Measurements from ENCODE around the gene PODN.
A peak's percentile ranks its signal among the peaks of the same experiment; 100 is the strongest.

PODN gene

DNA sequence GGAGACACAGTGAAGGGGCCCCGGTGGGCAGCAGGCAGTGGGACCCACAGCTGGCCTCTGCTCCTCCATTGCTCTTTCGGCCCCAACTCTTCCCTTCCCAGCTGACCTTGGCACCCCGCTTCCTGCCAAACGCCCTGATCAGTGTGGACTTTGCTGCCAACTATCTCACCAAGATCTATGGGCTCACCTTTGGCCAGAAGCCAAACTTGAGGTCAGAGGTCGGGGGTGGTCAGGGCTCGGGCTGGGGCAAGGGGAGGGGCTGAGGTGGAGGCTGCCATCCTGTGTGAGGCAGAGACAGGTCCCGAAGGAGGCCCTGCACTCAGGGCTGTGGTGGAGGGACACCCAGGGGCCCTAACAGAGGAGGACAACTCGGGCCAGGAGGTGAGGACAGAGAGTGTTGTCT, 13.7 kb downstream of the PODN start:
- DNase-seq: no peak

DNA sequence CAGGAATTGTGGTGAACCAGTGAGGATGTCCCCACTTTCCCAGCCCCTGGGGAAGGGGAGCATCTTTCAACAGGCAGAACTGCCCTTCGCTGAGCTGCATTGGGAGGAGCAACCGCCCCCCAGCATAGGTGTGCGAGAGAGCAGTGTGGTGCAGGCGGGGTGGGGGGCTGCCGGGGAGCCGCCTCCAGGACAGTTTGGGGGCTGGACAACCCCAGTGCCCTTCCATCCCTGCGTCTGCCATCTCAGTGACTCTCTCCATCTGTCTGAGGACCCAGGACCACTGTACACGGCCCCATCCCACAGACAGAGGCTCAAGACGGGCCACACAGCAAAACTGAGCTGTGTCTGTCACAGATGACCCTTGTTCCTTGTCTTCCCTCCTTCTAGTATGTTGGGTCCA, 14.2 kb downstream of the PODN start:
- no peak for DNase-seq

DNA sequence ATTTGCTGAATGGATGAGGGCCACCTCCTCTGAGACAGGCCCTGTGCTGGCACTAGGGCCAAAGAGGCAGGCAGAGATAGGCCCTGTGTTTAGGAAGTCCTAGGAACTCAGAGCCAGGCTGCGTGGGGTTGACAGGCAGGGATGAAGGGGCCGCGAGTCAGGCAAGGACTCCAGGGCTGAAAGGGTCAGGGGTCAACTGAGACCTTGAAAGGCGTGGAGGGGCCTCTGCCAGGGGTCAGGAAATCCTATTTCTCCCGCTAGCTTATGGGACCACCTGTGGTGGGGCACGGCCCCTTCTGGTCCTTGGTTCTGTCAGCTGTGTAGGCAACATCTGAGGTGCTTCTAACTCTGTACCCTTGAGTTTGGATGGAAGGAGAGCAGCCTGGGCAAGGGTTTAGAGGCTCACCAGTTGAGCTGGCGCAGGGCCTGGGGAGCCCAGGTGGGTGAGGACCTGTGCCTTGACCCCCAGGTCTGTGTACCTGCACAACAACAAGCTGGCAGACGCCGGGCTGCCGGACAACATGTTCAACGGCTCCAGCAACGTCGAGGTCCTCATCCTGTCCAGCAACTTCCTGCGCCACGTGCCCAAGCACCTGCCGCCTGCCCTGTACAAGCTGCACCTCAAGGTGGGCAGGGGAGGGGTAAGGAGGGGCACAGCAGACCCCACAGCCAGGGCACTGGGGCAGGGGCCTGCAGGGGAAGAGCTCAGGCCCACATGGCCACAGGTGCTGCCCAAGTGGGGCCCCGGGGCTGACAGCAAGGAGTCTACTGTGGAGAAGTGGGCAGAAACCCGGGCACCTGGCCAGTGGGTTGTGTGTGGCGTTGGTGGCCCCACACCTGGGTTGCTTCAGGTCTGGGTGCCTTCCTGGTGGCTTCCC, 14.9 kb downstream of the PODN start:
- no peak for DNase-seq

DNA sequence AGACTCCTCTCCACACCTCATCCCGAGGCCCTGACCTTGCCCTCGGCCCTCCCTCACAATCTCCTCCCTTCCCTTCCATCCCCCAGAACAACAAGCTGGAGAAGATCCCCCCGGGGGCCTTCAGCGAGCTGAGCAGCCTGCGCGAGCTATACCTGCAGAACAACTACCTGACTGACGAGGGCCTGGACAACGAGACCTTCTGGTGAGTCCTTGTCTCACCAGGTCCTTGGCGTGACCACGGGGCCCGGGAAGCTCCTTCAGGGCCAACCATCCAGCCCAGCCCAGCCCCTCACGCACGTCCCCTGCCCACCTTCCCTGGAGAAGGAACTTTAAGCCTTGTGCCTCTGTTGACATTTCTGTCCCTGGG, 15.6 kb downstream of the PODN start:
- no peak for DNase-seq

DNA sequence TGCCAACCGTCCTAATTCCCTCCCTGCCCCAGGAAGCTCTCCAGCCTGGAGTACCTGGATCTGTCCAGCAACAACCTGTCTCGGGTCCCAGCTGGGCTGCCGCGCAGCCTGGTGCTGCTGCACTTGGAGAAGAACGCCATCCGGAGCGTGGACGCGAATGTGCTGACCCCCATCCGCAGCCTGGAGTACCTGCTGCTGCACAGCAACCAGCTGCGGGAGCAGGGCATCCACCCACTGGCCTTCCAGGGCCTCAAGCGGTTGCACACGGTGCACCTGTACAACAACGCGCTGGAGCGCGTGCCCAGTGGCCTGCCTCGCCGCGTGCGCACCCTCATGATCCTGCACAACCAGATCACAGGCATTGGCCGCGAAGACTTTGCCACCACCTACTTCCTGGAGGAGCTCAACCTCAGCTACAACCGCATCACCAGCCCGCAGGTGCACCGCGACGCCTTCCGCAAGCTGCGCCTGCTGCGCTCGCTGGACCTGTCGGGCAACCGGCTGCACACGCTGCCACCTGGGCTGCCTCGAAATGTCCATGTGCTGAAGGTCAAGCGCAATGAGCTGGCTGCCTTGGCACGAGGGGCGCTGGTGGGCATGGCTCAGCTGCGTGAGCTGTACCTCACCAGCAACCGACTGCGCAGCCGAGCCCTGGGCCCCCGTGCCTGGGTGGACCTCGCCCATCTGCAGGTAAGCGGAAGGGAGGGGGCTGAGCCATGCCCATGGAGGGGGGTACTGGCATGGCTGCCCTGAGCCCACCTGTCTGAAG, 16.5 kb downstream of the PODN start:
- no peak for DNase-seq

DNA sequence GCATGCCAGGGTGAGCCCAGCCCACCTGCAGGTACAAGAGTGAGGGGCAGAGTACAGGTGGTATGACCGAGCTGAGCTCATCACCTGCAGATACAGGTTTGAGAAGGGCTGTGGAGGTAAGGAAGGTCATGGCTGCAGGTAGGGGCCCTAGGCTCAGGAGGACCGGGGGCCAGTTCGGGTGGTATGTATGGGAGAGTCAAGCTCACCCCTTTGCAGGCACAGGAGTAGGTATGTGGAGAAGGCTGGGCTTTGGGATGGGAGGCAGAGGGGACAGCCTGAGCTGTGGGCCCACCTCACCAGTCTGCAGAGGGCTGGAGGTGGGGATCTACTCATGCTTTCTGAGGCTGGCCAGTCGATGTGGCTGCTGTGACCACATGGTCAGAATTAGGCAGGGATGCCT, 17.2 kb downstream of the PODN start:
- no peak for DNase-seq

DNA sequence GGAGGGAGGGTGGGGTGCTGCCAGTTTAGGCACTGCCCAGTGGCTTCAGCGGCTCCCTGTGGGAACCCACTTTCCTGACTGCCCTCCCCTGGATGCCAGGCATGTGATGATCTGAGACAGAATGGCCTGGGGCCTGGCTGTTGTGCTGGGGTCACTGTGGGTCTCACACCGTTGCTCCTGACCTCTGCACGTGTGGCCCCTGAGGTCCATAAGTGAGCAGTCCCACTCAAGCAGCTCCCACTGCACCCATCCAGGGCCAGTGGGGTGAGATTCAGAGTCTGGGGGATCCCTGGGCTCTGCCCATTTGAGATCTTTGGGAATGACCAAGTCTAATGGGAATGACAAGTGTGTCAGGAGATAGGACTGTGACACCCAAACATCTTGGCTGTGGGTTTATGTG, 18.0 kb downstream of the PODN start:
- DNase-seq: no peak

DNA sequence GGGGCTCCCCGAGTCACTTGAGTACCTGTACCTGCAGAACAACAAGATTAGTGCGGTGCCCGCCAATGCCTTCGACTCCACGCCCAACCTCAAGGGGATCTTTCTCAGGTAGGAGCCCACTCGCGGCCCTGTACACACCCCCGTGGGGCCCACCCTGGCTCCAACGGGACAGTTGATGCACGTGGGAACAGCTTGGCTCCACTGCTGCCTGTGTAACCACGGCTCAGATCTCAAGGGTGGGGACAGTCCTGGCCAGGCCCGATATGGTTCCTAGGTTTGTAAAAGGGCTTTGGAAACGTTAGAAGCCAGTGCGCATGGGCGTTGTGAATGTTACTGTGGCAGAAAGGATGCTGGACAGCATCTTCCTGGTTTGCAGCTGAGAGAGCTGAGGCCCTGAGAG, 18.8 kb downstream of the PODN start:
- DNase-seq: no peak

DNA sequence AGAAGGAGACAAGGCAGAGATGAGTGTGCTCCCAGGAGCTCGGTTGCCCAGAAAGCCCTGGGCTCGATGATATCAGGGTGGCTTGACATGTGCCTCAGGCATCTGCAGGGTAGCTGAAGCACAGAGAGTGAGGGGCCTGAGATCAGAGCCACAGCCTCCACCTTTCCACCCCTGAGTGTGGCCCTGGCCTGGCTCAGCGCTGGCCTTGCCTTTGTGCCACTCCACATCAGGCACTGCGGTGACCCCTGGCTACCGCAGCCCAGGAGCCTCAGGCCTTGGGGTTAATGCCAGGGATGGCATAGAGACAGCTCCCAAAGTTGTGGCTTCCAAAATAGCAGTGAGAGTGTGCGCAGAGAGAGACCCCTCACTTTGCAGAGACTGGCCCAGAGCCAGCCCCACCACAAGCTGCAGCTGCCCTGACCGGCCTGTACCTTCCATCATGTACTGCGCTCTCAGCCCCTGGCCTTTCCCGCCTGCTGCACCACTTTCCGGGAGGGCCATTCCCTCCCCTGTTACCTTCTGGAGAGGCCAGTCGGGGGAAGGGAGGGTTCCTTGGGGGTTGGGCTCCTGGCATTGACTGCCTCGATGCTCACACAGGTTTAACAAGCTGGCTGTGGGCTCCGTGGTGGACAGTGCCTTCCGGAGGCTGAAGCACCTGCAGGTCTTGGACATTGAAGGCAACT, 19.5 kb downstream of the PODN start:
- DNase-seq: no peak

DNA sequence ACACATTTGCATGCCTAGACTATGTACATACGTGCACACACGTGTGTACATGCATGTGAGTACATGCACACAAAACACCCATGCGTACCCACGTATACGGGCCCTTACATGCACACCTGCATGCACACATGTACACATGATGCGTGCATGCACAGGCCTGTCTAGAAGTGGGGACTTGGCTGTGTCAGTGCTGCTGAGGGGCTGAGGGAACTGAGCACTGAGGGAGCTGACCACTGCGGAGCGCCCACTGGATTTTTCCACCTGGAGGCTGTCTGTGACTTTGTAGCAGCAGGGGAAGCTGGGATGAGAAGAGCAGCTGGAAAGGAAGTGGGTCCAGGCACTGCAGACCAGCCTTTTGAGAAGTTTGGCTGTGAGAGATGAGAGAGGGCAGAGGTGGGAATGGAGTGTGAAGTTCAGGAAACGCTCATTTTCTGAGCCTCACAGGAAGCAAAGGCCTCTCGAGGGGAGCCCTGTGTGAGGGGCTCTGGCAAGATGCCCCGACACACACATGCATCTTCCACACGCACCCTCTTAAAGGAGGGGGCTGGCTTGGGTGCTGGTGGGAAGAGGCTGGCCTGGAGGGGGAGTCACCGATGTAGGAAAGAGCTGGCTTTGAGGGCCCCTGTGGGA, 20.9 kb downstream of the PODN start:
- no peak for DNase-seq

DNA sequence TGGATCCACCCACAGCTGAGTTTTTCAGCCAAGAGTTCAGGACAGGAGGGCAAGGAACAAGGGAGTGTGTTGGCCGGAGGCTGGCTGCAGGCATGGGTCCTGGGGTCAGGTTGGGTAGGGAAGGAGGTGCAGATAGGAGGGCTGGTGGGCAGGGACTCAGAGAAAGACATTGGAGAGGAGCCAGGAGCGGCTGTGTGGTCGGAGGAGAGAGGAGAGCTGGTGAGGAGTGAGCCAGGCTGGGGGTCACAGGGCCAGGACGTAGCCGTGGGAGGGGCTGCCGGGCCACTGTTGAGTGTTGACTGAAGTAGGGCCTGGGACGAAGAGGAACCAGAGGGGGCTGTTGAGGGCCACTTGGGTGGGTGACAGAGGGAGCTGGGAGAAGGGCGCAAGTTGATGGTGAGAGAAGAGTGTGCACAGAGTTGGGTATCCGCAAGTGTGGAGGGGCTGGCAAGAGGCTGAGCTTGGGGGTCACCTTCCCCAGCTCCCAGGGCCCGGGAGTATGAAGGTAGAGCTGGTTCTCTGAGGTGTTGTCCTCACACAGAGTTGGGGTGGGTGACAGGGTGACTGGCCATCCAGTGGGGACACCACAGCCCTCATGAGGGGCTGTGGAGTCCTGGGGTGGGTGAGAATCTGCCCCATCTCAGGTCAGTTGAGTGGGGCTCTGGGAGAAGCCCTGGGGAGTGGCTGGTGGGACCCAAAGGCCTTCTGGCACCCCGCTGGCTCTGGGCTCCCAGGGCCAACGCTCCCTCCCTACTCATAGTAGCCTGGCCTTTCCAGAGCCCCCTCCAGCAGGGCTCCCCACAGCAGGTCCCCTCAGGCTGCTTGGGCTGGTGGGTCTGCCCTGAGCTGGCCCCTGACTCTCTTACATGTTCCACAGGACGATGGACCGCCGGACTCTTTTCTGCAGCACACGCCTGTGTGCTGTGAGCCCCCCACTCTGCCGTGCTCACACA, 21.9 kb downstream of the PODN start:
- no peak for DNase-seq

DNA sequence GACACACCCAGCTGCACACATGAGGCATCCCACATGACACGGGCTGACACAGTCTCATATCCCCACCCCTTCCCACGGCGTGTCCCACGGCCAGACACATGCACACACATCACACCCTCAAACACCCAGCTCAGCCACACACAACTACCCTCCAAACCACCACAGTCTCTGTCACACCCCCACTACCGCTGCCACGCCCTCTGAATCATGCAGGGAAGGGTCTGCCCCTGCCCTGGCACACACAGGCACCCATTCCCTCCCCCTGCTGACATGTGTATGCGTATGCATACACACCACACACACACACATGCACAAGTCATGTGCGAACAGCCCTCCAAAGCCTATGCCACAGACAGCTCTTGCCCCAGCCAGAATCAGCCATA, 22.6 kb downstream of the PODN start:
- no peak for DNase-seq

DNA sequence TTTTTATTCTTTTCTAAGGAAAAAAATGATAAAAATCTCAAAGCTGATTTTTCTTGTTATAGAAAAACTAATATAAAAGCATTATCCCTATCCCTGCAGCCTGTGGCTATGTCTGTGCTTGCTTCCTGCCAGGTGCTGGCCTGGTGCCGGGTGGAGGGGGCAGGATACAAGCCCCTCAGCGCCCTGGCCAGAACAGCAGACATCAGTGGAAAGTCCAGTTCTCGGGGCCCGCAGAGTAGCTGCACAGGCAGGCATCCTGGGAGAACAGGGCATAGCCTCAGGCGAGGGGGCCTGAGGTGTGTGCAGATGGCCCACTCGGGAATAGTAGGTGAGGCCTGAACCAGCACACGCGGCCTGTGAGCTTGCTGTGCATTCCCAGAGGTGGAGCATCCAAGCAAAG, 23.4 kb downstream of the PODN start:
- DNase-seq: no peak

DNA sequence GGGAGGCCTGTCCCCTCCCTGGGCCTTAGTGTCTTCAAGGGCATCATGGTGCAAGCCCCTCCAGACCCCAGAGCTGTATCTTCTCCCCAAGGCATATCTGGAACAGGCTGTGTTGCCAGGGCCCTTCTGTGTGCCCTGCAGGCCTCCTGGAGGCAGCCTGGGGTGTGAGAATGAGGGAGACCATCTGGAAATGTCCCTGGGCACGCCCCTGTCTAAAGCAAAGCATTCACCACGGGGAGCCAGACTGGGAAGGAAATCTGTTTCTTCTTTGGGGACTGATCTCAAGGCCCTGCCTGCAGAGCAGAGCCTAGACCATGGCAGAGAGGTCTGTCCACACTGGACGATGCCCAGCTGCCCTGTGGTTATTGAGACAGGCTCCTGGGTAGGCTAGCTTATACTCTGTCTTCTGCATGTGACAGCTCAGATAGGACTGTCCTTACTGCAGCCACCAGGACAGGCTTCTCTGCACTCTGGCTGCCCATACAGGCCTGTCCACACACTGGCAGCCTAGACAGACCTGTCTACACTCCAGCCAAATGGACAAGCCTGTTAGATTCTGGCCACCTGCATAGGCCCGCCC, 24.6 kb downstream of the PODN start:
- no peak for DNase-seq

DNA sequence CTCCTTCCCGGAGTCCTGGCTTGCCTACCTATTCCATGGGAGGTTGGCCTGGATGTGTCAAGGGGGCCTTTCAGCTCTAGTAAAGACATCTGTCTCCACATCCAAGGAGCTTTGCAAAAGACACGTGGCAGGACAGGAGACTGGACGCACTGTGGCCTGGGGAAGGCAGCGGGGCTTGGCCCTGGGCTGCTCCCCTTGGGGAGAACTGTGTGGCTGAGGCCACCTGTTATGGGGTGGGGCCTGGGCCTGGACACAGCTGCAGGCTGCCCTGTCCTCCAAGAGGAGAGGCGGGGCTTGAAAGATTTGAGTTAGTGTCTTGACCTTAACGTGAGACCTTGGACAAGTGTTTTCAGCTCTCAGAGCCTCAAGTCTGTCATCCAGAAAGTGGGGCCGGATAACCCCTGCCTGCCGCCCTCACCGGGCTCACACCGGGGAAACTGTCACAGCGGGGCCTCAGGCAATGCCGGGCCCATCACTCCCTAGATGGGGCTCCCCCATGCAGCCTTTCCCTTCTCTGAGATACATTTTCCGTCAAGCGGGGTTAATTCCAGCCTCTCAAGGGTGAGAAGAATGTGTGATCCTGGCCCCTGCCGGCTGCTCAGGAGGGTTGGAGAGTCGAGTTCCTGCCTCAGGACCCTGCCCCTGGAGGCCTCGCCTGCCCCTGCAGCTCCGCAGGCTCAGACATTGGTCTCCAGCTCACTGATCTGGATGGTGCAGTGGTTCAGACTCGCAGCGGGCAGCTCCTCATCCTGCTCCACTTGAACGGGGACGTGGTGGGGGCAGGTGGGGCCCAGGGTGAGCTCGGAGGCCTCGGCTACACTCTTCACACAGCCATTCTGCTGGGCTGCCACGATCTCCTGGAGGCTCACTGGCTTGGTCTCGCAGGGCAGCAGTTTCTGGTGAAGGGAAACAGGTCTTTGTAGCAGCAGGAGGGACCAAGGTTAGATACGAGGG, 25.6 kb downstream of the PODN start:
- no peak for DNase-seq

DNA sequence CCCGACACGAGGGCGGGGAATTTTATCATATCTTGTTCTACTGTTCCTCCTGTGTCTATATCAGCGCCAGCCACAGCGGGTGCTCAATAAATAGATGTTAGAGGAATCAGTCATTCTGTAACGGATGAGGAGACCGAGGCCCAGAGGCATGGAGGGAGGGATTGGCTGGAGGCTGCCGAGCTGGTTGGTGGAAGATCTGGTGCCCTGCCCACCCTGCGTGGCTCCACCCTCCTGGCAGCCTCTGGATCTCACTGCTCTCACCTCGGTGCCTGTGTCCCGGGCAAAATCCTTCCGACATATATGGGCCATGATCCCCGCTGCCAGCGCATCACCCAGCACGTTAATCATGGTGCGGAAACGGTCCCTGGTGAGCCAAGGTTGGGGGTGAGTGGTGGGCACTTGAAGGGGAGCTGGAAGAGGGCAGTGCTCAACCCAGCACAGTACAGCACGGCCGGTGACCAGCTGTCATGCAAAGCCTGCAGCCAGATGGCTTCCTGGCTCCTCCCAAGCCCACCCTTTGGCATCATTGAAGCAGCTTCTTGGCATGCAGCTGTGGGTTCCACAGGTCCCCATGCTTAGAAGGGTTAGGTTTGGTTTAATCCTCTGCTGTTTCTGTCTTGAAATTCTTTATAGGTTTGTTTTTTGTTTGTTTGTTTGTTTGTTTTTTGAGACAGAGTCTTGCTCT, 26.7 kb downstream of the PODN start:
- no peak for DNase-seq

DNA sequence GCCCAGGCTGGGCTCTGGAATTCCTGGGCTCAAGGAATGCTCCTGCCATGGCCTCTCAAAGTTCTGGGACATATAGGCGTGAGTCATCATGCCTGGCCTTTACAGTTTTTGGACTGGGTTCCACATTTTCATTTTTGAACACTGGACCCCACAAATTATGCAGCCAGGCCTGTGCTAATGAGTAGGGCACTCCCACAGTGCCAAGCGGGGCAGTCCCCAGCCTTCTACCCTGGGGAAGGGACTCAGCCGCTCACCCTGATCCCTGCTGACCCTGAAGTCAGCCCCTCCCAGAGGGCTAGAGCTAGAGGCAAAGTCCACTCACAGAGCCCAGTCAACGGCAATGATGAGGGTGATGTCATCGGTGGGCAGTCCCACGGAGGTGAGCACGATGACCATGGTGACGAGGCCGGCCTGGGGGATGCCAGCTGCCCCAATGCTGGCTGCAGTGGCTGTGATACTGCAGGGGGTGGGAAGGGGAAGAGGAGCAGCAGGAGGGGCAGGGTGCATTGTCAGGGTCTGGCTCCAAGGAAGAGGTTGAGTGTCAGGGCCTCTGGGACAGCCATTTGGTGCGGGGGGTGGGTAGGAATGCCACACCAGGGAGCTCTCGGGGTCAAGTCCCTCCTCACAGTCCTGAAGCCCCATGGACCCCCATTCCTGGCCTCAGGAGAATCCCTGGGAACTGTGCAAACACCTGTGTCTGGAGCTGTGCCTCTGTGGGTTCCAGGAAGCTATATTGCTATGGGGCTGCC, 27.6 kb downstream of the PODN start:
- DNase-seq: peak; percentile 53

DNA sequence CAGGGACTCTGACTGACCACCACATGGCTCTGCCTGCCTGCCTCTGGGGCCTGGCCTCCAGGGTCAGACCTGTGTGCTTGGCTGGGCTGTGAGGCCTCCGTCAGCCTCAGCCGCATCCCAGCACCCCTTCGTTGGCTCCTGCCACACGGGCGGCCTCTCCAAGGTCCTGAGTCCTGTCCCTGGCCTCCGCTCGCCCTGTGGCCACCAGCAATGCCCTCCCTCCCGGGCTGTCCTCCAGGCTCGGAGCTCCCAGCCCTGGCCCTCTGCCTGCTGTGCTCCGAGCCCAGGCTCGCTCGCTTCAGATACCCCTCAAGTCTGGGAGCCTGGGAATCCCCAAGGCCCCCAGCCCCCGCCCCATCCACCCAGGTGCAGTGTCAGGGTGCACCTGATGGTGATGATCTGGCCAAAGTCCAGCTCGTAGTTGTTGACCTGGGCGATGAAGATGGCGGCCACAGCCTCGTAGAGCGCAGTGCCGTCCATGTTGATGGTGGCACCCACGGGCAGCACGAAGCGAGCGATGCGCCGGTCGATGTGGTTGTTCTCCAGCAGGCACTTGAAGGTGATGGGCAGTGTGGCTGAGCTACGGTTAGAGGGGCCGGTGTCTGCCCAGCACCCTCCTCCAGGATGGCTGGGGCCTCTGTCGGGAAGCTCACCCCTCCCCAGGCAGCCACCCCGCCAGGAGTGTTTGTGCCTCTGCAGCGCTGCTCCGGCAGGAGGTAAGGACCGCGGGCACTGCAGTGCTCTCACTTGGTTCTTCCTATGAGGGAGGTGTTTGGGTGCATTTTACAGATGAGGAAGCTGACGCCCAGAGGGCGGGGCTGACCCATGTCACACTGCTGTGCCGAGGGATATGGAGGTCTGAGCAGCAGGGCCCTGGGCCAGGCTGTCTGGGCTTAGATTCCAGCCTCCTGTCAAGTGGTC, 28.5 kb downstream of the PODN start:
- DNase-seq: no peak

All from fibroblast of upper back skin (primary cell).